ENCODE results near the gene PVALB.

DNA sequence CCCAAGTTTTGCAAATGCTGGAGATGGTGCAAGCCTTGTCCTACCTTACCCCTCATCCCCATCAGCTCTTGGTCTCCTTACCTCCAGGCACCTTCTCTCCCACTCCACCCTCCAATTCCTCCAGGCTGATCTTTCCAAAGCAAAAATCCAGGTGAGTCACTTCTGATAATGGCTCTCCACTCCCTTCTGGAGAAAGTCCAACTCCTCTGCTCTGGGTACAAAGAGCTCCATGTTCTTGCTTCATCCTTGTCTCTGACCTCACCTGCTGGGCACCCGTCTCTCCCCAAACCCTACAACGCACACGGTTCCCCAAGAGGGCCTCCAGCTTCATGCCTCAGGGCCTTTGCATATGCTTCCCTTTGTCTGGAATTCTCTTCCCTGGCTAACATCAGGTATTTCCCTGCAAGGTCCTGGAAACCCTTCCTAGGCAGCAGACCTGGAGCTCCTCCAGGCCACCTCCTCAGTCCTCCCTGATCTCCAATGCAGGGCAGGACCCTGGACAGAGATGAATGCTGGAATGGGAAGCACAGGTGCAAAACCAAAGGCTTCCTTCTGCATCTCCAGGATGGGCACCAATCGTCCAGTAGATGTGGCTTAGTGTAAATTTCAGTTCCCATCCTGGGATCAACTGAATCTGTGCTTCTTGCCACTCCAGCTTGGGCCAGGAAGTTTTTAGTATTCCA is 63.6 kb downstream of the PVALB start:
- no peak for TF ChIP-seq EZH2 (IDR thresholded peaks at IDR 0.05; ENCODE audit: borderline replicate concordance, low read depth, low read length, severe bottlenecking)
- TF ChIP-seq, protein P1, sequence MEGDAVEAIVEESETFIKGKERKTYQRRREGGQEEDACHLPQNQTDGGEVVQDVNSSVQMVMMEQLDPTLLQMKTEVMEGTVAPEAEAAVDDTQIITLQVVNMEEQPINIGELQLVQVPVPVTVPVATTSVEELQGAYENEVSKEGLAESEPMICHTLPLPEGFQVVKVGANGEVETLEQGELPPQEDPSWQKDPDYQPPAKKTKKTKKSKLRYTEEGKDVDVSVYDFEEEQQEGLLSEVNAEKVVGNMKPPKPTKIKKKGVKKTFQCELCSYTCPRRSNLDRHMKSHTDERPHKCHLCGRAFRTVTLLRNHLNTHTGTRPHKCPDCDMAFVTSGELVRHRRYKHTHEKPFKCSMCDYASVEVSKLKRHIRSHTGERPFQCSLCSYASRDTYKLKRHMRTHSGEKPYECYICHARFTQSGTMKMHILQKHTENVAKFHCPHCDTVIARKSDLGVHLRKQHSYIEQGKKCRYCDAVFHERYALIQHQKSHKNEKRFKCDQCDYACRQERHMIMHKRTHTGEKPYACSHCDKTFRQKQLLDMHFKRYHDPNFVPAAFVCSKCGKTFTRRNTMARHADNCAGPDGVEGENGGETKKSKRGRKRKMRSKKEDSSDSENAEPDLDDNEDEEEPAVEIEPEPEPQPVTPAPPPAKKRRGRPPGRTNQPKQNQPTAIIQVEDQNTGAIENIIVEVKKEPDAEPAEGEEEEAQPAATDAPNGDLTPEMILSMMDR (IDR thresholded peaks at IDR 0.05; ENCODE audit: borderline replicate concordance, extremely low read depth, low read length, poor library complexity, severe bottlenecking), result no peak
